ENCODE measurements around the gene RAB11A. TPM values are rescaled to one million over a fixed set of nuclear protein-coding genes. Genes with fewer than 3 reads are reported as not detected.
"Not testable (repeated sequence)": the region's sequence is repeated elsewhere in the genome, so short reads cannot be mapped to it uniquely, and the experiment has no call there.

Gene RAB11A
- total RNA-seq, 4 donors from 2014 or later = 25.5 to 322 (median 134) TPM

DNA sequence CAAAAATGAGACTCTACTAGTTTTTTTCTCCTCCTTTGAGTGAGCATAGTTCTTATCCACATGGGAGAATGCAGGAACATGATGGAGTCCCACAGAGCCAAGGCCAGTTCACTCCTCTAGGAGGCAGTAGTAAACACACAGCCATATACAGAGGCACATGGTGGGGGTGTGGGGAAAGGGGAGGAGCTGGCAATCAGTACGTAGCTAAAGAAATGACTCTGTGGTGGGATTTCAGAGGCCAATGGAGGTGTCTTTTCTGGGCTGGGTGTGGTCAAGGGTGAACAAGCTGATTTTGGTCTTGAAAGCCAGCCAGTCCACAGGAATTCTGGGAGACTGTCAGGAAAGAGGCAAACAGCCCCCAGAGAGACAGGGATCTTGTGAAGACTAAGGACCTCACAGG is 6.6 kb upstream of the RAB11A start:
- no peaks in the 10 kb centered on the region for H3K9me3 ChIP-seq
- H3K27ac ChIP-seq = no peak overlapping the region
- intact Hi-C loops (cut with DNase I; ENCODE audit: low total_unique reads) (loop anchor here (10.0 kb wide), 1 partner anchor 68 kb away; the partner anchor contains the start of gene DENND4A), in situ Hi-C loops (cut with MboI; ENCODE audit: low pct_ligation_motif_present in 1 of 4, low pct_unique_long_range_greater_than_20kb in 1 of 4, low sequenced_read_pairs in 3 of 4) (loop anchor here in 1 of 4 donors (25.0 kb wide), 1 partner anchor 225 kb away; no protein-coding TSS in a partner anchor)
- peak; percentile 40 for DNase-seq
- no peaks in the 10 kb centered on the region for H3K27me3 ChIP-seq
- no peak overlapping the region for H3K4me3 ChIP-seq
- TF ChIP-seq, protein P1, sequence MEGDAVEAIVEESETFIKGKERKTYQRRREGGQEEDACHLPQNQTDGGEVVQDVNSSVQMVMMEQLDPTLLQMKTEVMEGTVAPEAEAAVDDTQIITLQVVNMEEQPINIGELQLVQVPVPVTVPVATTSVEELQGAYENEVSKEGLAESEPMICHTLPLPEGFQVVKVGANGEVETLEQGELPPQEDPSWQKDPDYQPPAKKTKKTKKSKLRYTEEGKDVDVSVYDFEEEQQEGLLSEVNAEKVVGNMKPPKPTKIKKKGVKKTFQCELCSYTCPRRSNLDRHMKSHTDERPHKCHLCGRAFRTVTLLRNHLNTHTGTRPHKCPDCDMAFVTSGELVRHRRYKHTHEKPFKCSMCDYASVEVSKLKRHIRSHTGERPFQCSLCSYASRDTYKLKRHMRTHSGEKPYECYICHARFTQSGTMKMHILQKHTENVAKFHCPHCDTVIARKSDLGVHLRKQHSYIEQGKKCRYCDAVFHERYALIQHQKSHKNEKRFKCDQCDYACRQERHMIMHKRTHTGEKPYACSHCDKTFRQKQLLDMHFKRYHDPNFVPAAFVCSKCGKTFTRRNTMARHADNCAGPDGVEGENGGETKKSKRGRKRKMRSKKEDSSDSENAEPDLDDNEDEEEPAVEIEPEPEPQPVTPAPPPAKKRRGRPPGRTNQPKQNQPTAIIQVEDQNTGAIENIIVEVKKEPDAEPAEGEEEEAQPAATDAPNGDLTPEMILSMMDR (IDR thresholded peaks at IDR 0.05) = peak; percentile 15 to 35 (median 32)
- no peak for TF ChIP-seq EP300 (IDR thresholded peaks at IDR 0.05; ENCODE audit: low read depth)
- WGBS, 2 donors (ENCODE audit: low coverage in 1 of 2) = 5 to 50% methylated on average over 1 of the region's 1 CpG
- H3K36me3 ChIP-seq = no peaks in the 10 kb centered on the region
- H3K4me1 ChIP-seq = peaks cover 0 to 4% (median 0%) of the 10 kb centered on the region in 4 donors

GRCh38 chr15:65863106-65863505 is 6.2 kb upstream of the RAB11A start:
- no peaks in the 10 kb centered on the region for H3K36me3 ChIP-seq
- H3K27ac ChIP-seq = no peak overlapping the region
- 88 to 89% methylated on average over 3 to 6 of the region's 6 CpGs for WGBS, 2 donors (ENCODE audit: low coverage in 1 of 2)
- H3K27me3 ChIP-seq = no peaks in the 10 kb centered on the region
- TF ChIP-seq EP300 (IDR thresholded peaks at IDR 0.05; ENCODE audit: low read depth) (no peak), POLR2AphosphoS5 (IDR thresholded peaks at IDR 0.05) (no peak), POLR2A (IDR thresholded peaks at IDR 0.05) (no peak)
- TF ChIP-seq, protein P1 (IDR thresholded peaks at IDR 0.05) = no peak
- peaks cover 0 to 4% (median 0%) of the 10 kb centered on the region in 4 donors for H3K4me1 ChIP-seq
- in situ Hi-C loops (cut with MboI; ENCODE audit: low pct_ligation_motif_present in 1 of 4, low pct_unique_long_range_greater_than_20kb in 1 of 4, low sequenced_read_pairs in 3 of 4) = loop anchor here in 1 of 4 donors (25.0 kb wide), 1 partner anchor 226 kb away; no protein-coding TSS in a partner anchor
- intact Hi-C loops (cut with DNase I; ENCODE audit: low total_unique reads) = loop anchor here (10.0 kb wide), 1 partner anchor 68 kb away; the partner anchor contains the start of gene DENND4A
- no peak for DNase-seq
- no peak overlapping the region for H3K4me3 ChIP-seq
- no peaks in the 10 kb centered on the region for H3K9me3 ChIP-seq

- no peaks in the 10 kb centered on the region for H3K27me3 ChIP-seq
- no peak overlapping the region for H3K4me3 ChIP-seq
- H3K9me3 ChIP-seq = no peaks in the 10 kb centered on the region
- WGBS, 2 donors (ENCODE audit: low coverage in 1 of 2) = 67 to 71% methylated on average over 3 of the region's 3 CpGs
- H3K36me3 ChIP-seq = no peaks in the 10 kb centered on the region
- TF ChIP-seq POLR2AphosphoS5 (IDR thresholded peaks at IDR 0.05) = no peak
- TF ChIP-seq EP300 (IDR thresholded peaks at IDR 0.05; ENCODE audit: low read depth) = no peak
- TF ChIP-seq, protein P1 (IDR thresholded peaks at IDR 0.05) = no peak
- no peak for TF ChIP-seq POLR2A (IDR thresholded peaks at IDR 0.05)
- peaks cover 0 to 24% (median 10%) of the 10 kb centered on the region in 4 donors for H3K4me1 ChIP-seq
- intact Hi-C loops (cut with DNase I; ENCODE audit: low total_unique reads) = loop anchor here (10.0 kb wide), 1 partner anchor 72 kb away; the partner anchor contains the start of gene DENND4A
- in situ Hi-C loops (cut with MboI; ENCODE audit: low pct_ligation_motif_present in 1 of 4, low pct_unique_long_range_greater_than_20kb in 1 of 4, low sequenced_read_pairs in 3 of 4) = loop anchor here in 1 of 4 donors (25.0 kb wide), 1 partner anchor 230 kb away; no protein-coding TSS in a partner anchor
- no peak overlapping the region for H3K27ac ChIP-seq
- DNase-seq = no peak
These were observed 2.0 kb upstream of the RAB11A start for GRCh38 chr15:65867244-65867643.

DNA sequence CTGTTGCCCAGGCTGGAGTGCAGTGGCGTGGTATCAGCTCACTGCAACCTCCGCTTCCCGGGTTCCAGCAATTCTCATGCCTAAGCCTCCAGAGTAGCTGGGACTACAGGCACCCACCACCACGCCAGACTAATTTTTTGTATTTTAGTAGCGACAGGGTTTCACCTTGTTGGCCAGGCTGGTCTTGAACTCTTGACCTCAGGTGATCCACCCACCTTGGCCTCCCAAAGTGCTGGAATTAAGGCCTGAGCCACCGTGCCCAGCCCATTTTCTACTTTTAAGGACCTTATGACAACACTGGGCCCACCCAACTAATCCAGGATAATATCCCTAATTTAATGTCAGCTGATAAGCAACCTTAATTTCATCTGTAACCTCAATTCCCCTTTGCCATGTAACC is 1.4 kb upstream of the RAB11A start:
- H3K4me1 ChIP-seq = peaks cover 0 to 27% (median 11%) of the 10 kb centered on the region in 4 donors
- H3K27ac ChIP-seq, H3K36me3 ChIP-seq, DNase-seq, H3K9me3 ChIP-seq, H3K4me3 ChIP-seq, H3K27me3 ChIP-seq: not testable (repeated sequence)
- intact Hi-C loops (cut with DNase I; ENCODE audit: low total_unique reads) (loop anchor here (10.0 kb wide), 1 partner anchor 73 kb away; the partner anchor contains the start of gene DENND4A), in situ Hi-C loops (cut with MboI; ENCODE audit: low pct_ligation_motif_present in 1 of 4, low pct_unique_long_range_greater_than_20kb in 1 of 4, low sequenced_read_pairs in 3 of 4) (loop anchor here in 1 of 4 donors (25.0 kb wide), 1 partner anchor 231 kb away; no protein-coding TSS in a partner anchor)
- WGBS, 2 donors (ENCODE audit: low coverage in 1 of 2) = 91% methylated on average over 6 of the region's 6 CpGs; no CpG with 5 or more reads in 1 of the 2 donors

Measured in transverse colon (tissue), 4 donors.